GM18868 (cell line): ENCODE results near the gene BMP4.
"Not testable (repeated sequence)": the region's sequence is repeated elsewhere in the genome, so short reads cannot be mapped to it uniquely, and the experiment has no call there.

ENCODE experiments used
- ATAC-seq: cut with Tn5 transposase; IDR thresholded peaks from one replicate; pipeline ENCODE4 v1.9.1; 2021; ENCODE audit warnings: mild to moderate bottlenecking, moderate library complexity; ENCODE audit not compliant: unreplicated experiment

The BMP4 gene

DNA sequence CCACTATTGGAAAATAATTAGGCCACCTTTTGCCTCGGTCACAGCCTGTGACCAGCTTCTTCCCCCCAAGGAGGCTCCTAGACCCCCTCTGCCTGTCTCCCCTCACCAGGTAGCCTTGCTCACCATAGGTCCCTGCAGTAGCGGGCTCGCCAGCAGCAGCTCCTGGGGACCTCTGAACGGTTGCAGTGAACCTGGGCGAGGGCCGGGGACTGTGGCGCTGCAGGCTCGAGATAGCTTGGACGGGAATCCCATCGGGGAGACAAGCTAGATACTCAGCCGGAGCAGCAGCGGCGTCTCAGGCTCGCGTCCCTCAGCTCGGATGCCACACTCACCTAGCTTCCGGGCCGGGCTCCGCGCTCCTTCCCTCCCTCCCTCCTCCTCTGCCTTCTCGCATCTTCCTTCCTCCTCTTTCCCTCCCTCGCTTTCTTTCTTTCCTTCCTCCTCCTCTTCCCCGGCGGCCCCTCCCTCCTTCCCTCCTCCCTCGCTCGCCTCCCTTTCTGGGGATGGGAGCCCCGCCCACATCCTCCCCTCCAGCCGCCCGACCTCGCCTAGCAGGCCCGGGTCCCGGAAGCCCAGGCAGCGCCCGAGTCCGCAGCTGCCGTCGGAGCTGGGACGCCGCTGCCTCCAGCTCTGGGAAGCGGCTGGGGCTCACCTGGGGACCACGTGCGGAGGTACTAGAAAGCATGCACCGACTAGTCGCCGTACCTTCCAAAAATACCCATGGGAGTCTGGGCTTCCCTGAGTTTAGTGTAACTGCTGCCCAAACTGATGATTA is at the start of gene BMP4:
Gene BMP4, minus strand, starts transcription at position 399 of the 775 bp plus-strand sequence. CDS start 4,603 bp downstream, outside the sequence.
- ATAC-seq: no peak

DNA sequence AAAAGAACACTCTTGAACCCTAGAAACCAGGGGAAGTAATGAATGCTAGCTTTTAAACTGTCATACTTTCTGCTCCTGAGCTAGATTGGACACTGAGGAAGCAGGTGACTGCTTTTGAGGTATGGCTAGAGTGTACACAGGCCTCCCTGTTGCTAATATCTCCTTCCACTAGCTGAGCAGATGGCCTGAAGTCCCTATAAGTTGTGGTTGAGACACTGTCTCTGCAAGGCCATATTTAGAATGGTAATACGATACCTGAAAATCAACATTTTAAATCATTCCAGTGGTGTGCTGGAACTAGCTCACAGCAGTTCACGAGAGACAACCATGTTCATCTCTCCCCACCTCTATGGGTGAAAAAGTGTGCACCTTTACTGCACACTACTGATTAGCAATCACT is 46.4 kb upstream of the BMP4 start:
- ATAC-seq: no peak

DNA sequence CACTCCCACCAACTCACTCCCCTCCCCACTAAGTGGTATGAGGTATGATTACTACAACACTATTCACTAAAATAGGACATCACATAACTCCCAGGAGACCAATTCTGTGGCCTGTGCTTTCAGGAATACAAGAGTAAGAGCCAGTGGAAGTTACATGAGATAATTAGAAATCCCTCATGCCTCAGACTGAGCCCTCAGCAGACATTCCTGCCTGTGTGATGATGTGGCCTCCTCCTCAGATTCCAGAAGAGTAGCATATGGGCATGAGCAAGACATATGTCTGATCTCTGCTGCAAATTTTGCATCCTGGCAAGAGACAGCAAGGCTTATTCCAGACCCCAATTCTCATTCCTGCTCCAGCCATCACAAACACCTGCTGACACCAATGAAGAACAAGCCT is 46.0 kb upstream of the BMP4 start:
- no peak for ATAC-seq

DNA sequence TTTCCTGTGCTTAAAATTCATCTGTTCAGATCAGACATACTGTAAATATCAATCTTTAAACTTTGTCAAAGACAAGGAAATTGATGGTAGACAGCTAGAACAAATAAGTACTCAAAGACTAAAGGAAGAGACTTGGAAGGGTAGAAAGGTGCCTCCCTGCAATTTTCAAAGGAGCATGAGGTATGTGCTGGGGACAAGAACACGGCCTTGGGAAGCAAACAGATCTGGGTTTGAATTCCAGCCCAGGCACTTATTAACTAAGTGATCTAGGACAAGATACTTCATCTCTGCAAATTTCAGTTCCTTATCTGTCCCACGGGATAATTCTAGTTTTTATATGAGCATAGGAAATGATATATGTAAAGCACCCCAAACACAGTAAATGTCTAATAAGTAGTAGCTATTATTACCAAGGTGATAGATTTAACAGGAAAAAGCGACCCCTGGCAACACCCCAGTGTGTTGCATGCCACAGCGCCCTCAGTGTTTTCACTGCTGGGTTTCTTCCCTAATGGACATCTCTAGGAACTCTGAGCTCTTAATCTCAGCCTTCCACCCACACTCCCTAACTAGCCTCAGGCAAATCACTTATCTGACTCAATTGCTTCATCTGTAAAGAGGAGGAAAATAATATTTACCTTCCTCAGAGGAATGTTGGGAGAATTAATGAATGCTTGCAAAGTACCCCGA is 44.7 kb upstream of the BMP4 start:
- ATAC-seq: no peak

DNA sequence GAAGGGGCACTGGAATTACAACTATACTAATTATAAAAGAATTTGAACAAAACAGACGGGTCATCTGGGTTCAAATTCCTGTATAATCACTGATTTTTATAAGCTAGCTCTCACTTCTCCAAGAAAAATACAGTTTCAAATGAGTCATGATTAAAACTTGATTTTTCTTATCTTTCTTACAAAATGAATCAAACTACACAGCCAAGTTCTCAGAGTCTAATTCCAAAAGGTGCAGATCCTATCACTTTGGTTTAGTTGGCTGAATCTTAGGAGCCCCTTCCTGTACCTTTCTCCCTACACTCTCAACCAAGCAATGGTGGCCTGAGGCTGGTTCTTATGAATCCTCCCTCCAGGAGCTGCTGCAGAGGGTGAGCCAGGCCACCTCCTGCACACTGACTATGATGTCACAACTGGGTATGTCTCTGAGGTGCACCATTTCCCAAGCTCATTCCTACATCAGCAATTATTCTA is 43.8 kb upstream of the BMP4 start:
- no peak for ATAC-seq

DNA sequence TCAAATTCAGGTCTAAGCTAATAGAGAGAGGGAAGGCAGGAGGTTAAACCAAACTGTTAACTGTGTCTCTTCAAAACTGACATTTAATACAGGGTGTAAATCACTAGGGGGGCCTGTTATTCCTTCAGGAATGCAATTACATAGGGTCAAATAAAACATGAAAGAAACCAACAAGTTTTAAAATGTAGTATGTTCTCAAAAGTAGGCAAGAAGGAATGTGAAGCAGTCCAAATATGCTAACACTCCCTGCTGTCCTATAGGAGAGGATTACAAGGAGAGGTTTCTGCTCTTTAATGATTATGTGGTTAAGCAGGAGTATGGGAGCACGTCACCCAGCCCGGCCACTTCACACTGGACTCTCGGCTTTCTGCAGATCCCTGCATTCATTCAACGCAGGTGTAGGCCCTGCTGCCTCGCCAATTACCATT is 42.5 kb upstream of the BMP4 start:
- ATAC-seq: no peak

DNA sequence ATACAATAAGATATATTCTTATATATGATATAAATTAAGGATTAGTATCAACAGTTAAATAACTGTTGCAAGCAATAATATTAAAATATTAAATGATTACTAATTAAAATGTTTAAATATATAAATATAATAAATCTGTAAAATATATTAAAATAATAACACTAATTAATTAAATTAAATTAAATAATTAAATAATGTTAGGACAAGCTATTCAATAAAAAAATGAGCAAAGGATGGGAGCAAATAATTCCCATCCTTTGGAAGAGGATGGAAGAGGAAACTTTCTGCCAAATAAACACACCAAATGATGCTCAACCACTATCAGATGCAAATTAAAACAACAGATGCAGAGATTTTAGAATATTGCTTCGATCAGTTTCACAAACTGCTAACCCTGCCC is 39.4 kb upstream of the BMP4 start:
- ATAC-seq: no peak

DNA sequence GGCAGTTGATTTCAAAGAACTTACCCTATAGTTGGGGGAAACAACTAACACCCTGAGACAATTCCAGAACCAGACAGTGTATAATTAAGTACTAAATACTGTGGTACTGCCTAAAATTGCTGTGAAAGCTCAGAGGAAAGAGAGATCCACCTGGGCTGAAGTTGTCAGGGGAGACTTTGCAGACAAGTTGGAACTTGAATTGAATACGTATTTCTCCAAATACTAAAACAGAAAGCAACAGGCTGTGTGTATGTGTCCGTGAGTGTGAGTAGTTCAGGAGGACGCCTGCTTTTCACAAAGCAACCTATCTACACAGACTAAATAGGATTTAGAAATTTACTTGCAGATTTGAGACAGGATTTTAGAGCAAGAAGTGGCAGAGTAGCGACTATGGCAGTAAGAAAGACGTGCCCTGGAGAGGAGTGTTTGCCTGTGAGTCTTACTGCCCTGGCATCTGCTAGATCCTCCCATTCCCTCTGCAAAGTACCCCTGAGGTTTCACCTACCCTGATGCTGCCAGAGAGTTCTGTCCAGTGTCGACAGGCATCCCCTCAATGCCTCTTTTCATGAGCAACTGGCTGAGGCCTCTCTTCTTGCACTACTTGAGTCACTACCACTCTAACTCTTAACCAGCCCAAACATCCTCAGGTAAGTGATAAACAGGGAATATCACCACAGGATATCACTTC is 37.4 kb upstream of the BMP4 start:
- ATAC-seq: no peak

DNA sequence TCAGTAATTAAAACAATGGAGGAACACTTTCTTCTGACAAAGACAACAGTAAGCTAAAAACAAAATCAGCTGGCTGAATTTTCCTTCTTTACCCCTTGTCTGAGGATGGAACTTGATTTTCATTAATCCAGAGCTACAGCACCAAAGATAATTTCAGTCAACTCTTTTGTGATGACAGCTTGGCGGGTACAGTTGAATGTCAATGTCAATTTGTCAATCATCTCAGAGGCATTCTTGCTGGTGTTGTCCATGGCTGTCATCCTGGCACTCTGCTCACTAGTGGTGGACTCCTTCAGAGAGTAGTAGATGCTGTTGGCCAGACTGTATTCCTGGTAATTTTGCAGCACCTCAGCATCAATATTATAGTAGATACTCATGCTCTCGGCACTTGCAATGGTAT is 34.4 kb upstream of the BMP4 start:
- no peak for ATAC-seq

DNA sequence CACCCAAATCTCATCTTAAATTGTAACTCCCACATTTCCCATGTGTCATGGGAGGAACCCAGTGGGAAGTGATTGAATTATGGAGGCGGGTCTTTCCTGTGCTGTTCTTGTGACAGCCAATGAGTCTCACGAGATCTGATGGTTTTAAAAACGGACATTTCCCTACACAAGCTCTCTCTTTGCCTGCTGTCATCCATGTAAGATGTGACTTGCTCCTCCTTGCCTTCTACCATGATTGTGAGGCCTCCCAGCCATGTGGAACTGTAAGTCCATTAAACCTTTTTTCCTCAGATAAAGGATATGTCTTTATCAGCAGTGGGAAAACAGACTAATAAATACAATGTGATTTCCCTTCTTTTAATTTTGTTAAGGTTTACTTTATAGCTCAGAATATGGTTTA is 30.1 kb upstream of the BMP4 start:
- ATAC-seq: not testable (repeated sequence)

DNA sequence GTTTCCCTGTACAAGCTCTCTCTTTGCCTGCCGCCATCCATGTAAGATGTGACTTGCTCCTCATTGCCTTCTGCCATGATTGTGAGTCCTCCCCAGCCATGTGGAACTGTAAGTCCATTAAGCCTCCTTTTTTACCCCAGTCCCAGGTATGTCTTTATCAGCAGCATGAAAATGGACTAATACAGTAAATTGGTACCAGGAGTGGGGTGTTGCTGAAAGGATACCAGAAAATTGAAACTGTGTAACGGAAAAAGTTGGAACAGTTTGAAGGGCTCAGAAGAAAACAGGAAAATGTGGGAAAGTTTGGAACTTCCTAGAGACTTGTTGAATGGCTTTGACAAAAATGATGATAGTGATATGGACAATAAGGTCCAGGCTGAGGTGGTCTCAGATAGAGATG is 28.3 kb upstream of the BMP4 start:
- not testable (repeated sequence) for ATAC-seq

DNA sequence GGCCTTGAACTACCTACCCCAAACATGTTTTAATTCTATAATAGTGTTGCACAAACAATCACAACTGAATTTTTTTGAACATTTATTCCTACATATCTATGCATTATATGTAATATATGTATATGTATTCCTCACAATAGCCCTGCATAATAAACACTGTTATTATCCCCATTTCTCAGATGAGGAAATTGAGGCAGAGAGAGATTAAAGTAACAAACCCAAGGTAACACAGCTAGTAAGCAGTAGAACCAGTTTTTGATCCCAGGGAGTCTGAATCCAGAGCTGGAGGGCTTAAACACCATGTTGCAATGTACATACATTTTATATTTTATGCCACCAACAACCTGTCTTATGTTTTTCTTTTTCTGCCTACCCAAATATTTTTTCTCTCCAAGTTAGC is 26.5 kb upstream of the BMP4 start:
- no peak for ATAC-seq

DNA sequence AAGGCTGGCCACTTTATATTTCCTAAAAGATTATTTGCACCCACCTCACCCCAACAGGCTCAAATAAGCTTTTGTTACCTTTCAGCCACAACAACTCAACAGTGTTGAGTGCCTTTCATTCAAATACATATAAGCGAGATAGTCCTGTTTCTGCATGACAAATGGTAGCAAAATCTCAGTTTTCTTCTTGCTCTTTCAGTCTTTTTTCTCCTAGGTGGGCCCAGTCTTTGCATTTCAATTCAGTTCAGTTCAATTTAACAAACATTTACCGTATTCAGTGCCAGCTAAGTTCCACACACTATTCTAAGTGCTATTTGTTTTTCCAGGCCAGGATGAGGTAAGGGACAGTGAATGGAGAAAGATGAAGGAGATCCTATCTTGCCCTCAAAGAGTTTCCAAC is 25.9 kb upstream of the BMP4 start:
- ATAC-seq: no peak

DNA sequence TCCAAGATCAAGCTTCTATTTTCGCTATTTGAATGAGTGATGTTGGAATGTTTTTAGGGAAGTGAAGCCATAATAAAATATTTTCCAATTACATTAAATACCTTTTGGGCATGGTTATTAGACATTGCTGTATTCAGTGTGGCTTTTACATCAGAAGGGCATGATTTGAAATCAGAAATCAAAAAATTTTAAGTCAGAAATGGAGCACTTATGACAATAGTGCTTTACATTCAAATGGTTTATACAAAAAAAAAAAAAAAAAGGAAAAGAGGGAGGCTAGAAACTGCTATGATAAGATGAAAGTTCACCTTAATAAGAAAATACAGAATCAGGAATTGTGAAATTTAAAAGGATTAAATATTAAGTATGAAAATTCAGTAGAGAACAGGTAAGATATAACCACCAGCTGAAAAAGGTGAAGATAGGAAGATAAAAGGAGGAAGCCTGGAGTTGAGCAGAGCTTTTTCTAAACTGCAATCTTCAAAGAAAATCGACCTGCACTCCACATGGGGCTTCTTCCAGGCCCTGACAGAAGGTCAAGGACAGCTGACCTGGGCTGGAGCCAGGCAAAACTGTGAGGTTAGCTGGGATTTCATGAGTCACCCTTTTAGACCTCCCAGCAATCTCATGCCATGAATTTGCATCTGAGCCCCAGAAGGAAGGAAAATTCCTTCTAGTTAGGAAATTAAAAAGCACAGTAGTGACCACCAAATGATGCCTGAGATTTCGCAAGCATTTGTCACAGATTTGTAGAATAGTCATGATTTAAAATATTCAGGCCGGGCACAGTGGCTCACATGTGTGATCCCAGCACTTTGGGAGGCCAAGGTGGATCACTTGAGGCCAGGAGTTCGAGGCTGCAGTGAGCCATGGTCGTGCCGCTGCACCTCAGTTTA is 23.4 kb upstream of the BMP4 start:
- no peak for ATAC-seq

DNA sequence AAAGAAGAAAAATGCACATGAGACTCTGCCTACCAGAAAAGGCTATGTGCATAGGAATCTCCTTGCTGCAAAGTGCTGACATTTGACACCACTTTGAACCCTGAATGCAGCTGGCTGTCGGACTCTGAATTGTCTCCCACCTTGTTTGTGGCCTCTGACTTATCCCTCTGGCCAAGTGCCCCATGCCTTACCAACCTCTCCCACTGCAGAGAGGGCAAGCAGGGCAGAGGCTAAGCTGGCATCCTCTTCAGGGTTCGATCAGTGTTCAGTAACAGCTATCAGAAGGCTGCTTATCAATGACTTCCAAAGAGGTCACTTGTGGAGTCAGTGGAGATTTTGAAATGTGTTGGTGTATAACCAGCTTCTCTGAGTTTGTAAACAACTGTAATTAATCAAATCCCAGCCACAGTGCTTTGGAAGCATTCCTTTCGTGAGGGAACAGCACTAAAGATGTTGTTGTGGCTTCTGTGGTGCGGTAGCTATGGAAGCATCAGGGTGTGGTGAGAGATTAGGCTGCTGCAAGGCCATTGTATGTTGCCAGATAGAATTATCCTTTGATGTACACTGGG is 22.6 kb upstream of the BMP4 start:
- ATAC-seq: no peak

DNA sequence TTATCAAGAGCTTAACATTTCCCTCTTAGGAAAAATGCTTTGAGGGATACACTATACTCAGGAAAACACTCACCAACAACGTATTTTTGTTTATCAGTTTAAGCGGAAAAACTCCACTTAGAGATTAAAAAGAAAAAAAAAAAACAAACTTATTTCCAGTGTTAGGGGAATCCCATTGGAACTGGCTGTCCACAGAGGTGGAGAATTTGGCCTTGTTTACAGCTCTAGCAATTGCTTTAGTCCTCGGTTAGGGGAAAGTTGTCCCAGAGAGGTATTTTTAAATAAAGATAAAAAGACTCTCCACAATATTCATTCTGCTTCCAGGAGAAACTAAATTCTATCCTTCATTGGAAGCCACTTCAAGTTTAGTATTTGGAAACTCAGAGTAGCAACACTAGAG is 21.6 kb upstream of the BMP4 start:
- ATAC-seq: no peak

DNA sequence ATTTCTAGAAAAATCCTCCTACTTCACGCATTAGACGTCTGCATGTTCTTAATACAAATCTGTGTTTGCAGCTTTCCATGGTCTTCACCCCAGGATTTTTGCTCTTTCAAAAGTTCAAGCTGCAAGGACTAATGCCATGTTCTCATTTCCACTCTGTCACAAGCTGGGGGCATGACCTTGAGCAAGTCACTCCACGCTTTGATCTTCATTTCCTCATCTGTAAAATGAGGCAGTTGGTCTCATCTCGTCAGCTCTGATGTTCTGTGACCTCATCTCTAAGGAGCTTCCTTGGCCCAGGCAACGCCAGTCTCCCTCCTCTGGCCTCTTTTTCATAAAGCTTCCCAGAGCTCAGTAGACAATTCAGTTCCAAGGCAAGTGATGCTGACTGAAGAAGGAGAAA is 18.8 kb upstream of the BMP4 start:
- no peak for ATAC-seq

DNA sequence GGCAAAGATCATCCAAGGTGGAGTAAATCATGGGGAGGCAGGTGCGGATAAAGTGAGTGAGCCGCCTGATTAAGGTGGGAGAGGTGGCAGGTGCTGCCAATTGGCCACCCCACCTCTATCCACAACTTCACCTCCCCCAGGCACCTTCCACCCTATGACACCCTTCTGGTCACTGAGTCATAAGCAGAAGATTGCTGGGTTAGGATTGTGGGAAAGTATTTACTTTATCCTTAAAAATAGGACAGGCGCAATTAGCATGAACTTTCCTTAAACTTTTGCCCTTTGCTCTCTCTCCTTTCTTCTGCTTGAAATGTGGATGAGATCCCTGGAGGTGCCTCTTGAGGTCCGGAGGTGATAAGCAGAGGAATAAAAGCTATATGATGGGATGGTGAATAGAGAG is 14.9 kb upstream of the BMP4 start:
- ATAC-seq: no peak

DNA sequence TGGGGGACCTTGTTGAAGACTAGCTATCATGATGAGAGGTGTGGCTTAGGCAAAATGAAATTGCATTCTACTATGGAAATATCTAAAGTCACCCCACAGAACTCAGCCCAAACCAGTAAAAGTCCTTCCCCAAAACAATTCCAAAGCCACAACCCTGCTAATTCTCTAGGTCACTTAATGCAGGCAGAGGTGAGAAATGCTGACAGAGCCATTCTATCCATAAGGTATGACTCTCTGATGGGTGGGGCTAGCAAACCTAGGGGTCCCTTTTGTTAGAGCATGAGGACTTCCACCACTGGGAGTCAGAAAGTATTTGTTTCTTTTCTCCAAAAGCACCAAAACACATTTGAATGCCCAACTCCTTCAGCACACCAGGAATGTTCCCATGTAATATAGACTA is 12.7 kb upstream of the BMP4 start:
- ATAC-seq: no peak

DNA sequence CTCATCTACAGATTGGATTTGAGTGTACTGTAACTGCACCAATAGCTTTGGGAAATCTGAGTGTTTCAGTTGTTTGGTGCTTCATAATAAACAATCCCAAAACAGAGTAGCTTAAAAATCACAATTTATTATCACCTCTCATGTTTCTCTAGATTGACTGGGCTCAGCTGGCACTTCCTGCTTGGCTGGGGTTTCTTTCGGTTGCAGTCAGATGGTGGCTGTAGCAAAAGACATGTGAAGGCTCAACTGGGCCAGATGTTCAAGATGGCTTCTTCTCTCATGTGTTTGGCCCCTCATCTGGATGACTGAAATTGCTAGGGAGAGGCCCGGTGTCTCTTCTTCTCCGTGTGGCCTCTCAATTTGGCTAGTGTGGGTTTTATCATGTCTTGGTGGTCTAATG is 12.1 kb upstream of the BMP4 start:
- ATAC-seq: no peak

DNA sequence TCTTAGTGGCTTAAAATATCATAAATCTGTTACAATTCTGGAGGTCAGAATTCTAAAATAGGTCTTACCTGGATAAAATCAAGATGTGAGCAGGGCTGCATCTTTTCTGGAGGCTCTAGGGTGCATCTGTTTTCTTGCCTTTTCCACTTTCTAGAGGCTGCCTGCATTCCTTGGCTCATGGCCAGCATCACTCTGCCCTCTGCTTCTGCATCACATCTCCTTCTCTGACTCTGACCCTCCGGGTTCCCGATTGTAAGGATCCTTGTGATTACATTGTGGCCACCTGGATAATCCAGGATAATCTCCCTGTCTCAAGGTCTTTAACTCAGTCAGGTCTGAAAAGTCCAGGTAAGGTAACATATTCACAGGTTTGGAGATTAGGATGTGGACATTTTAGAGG is 11.0 kb upstream of the BMP4 start:
- no peak for ATAC-seq
